GM19099 (cell line): ENCODE measurements around the gene RTTN.

Experiments
- POLR2A ChIP-seq: IDR thresholded peaks from 3 replicates; pipeline ENCODE4 v1.6.1; 2011; ENCODE audit warnings: low read depth; ENCODE audit not compliant: insufficient read length; ENCODE audit errors: extremely low read depth

Gene RTTN

GRCh38 chr18:70181725-70182124, 23.8 kb downstream of the RTTN start:
- TF ChIP-seq POLR2A, result no peak

- no peak for TF ChIP-seq POLR2A
These were observed 24.5 kb downstream of the RTTN start for GRCh38 chr18:70181015-70181414.

- no peak for TF ChIP-seq POLR2A
These were observed 28.9 kb downstream of the RTTN start for GRCh38 chr18:70176537-70176936.

GRCh38 chr18:70175216-70175615, 30.3 kb downstream of the RTTN start:
- no peak for TF ChIP-seq POLR2A

- TF ChIP-seq POLR2A, result no peak
These were observed 33.3 kb downstream of the RTTN start for GRCh38 chr18:70172225-70172624.

- TF ChIP-seq POLR2A, result no peak
These were observed 35.7 kb downstream of the RTTN start for GRCh38 chr18:70169747-70170146.

- no peak for TF ChIP-seq POLR2A
These were observed 38.8 kb downstream of the RTTN start for GRCh38 chr18:70166668-70167067.

GRCh38 chr18:70165936-70166335, 39.6 kb downstream of the RTTN start:
- no peak for TF ChIP-seq POLR2A

GRCh38 chr18:70160073-70160678, 45.3 kb downstream of the RTTN start:
- no peak for TF ChIP-seq POLR2A

GRCh38 chr18:70158992-70159717, 46.3 kb downstream of the RTTN start:
- no peak for TF ChIP-seq POLR2A

- TF ChIP-seq POLR2A, result no peak
These were observed 48.6 kb downstream of the RTTN start for GRCh38 chr18:70156886-70157285.

GRCh38 chr18:70154591-70155194, 50.8 kb downstream of the RTTN start:
- no peak for TF ChIP-seq POLR2A

- TF ChIP-seq POLR2A, result no peak
These were observed 53.9 kb downstream of the RTTN start for GRCh38 chr18:70151614-70152013.

GRCh38 chr18:70149616-70150301, 55.7 kb downstream of the RTTN start:
- TF ChIP-seq POLR2A, result no peak

- TF ChIP-seq POLR2A, result no peak
These were observed 56.3 kb downstream of the RTTN start for GRCh38 chr18:70149156-70149555.
